Testis (tissue), 3 donors: ENCODE data around the gene ATP5F1D. TPM values are rescaled to one million over a fixed set of nuclear protein-coding genes. Genes with fewer than 3 reads are reported as not detected.

Source experiments
- DNase-seq: peaks from one replicate; pipeline ENCODE4 v3.0.0-alpha.2; 2019
- H3K27ac ChIP-seq, 2 donors: fragments of 200-600 bp; sonication (generic); one replicate each; pipeline ENCODE4 v1.5.1; 2019
- H3K27me3 ChIP-seq: fragments of 200-600 bp; sonication (generic); one replicate; pipeline ENCODE4 v1.5.1; 2019
- H3K36me3 ChIP-seq: fragments of 200-600 bp; sonication (generic); one replicate; pipeline ENCODE4 v1.5.1; 2017; ENCODE audit warnings: low read depth; ENCODE audit errors: missing control alignments
- H3K4me1 ChIP-seq: fragments of 200-600 bp; sonication (generic); one replicate; pipeline ENCODE4 v1.5.1; 2019
- H3K4me3 ChIP-seq, 2 donors: fragments of 200-600 bp; sonication (generic); one replicate each; pipeline ENCODE4 v1.5.1; 2017 to 2019
- H3K9me3 ChIP-seq: fragments of 200-600 bp; sonication (generic); one replicate; pipeline ENCODE4 v1.5.1; 2017
- CTCF ChIP-seq, 3 experiments: fragments of 450-650 bp in 2 of 3; fragments of 200-600 bp in 1 of 3; sonication (generic) in 1 of 3; IDR thresholded peaks; one replicate each; pipeline ENCODE4 v1.5.1; 2016 to 2019; ENCODE audit warnings: antibody characterized with exemption in 3 of 3, mild to moderate bottlenecking in 2 of 3, moderate library complexity in 1 of 3
- POLR2A ChIP-seq: fragments of 450-650 bp; IDR thresholded peaks from one replicate; pipeline ENCODE4 v1.6.1; 2017; ENCODE audit warnings: antibody characterized with exemption, mild to moderate bottlenecking, moderate library complexity
- WGBS, 2 donors: methylation state at CpG; one replicate each; pipeline ENCODE4 v1.1.5; 2018; 5-methylcytosine and 5-hydroxymethylcytosine counted together
- intact Hi-C: fragments of 100-400 bp; cut with DNase I; formaldehyde crosslinking; loops from one replicate; pipeline ENCODE4 v1.15.1; 2023; ENCODE audit warnings: low total_unique reads
- polyA plus RNA-seq: library from polyadenylated mRNA; stranded (reverse); fragments of 350-450 nt; fragmentation: Illumina TruSeq; extraction: RNeasy Lipid Tissue Mini Kit (QIAGEN cat#74804); gene quantifications from one replicate; pipeline ENCODE4 v1.2.3, GENCODE V29; 2014; ENCODE audit warnings: low read depth, low replicate concordance; ENCODE audit not compliant: insufficient read depth
- total RNA-seq, 2 donors: library from RNA; depleted of rRNA; stranded (reverse); fragments of >200 nt; gene quantifications; one replicate each; pipeline ENCODE4 v1.2.3, GENCODE V29; 2016

Gene ATP5F1D
- total and polyA plus RNA-seq, 3 donors from 2014 or later: 94.5 to 166 (median 104) TPM

GRCh38 chr19:1254081-1254527 is 12.6 kb downstream of the ATP5F1D start:
- no peak for TF ChIP-seq POLR2A
- no peak for TF ChIP-seq CTCF (IDR thresholded peaks at IDR 0.05)
- 77 to 84% methylated on average over 16 to 37 of the region's 37 CpGs for WGBS, 2 donors
- H3K4me1 ChIP-seq: peaks cover 56% of the 10 kb centered on the region
- peak overlapping the region; percentile 77 to 95 for H3K27ac ChIP-seq
- intact Hi-C loops: no loop called here
- no peaks in the 10 kb centered on the region for H3K9me3 ChIP-seq
- DNase-seq: peak; percentile 74
- H3K4me3 ChIP-seq: no peak overlapping the region
- no peaks in the 10 kb centered on the region for H3K36me3 ChIP-seq
- no peaks in the 10 kb centered on the region for H3K27me3 ChIP-seq

DNA sequence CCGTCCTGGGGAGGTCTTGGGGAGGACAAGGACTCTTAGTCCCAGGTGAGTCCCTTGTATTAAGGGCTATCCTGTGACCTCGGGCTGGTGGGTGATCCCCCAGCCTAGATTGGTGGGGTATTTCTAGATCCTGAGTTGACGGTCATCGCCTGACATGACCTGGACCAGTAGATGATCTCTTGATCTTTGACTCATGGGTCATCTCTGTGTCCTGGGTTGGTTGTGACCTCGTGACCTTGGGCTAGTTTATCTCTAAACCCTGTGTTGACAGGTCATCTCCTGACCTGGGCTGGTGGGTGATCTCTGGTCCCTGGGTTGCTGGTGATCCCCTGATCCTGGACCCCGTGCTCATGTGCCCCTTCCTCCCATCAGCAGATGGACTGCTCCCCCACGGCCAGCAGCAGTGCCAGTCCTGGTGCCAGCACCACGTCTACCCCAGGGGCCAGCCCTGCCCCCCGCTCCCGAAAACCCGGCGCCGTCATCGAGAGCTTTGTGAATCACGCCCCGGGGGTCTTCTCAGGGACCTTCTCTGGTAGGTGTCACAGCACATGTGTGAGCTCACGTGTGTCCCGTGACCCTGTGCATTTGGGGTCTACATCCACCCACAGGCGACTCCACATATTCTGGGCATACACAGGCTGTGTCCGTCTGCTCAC is 13.1 kb downstream of the ATP5F1D start:
- WGBS, 2 donors: 89 to 91% methylated on average over 14 to 20 of the region's 20 CpGs
- intact Hi-C loops: no loop called here
- no peaks in the 10 kb centered on the region for H3K36me3 ChIP-seq
- H3K4me1 ChIP-seq: peaks cover 62% of the 10 kb centered on the region
- H3K4me3 ChIP-seq: no peak overlapping the region
- H3K27ac ChIP-seq: peak overlapping the region; percentile 77 to 95
- H3K27me3 ChIP-seq: no peaks in the 10 kb centered on the region
- TF ChIP-seq CTCF (IDR thresholded peaks at IDR 0.05) (no peak), POLR2A (no peak)
- DNase-seq: no peak
- no peaks in the 10 kb centered on the region for H3K9me3 ChIP-seq

GRCh38 chr19:1255186-1256161 is 13.9 kb downstream of the ATP5F1D start:
- WGBS, 2 donors: 93 to 98% methylated on average over 22 to 50 of the region's 52 CpGs
- H3K4me1 ChIP-seq: peaks cover 70% of the 10 kb centered on the region
- H3K9me3 ChIP-seq: no peaks in the 10 kb centered on the region
- no peaks in the 10 kb centered on the region for H3K36me3 ChIP-seq
- TF ChIP-seq CTCF (IDR thresholded peaks at IDR 0.05) (no peak), POLR2A (no peak)
- no peak overlapping the region for H3K4me3 ChIP-seq
- peak overlapping the region; percentile 30 to 77 for H3K27ac ChIP-seq
- no peak for DNase-seq
- intact Hi-C loops: no loop called here
- no peaks in the 10 kb centered on the region for H3K27me3 ChIP-seq

- H3K27ac ChIP-seq: peak overlapping the region in 1 of 2 donors; percentile 36
- 84 to 88% methylated on average over 34 to 45 of the region's 46 CpGs for WGBS, 2 donors
- intact Hi-C loops: no loop called here
- H3K27me3 ChIP-seq: no peaks in the 10 kb centered on the region
- no peak overlapping the region for H3K4me3 ChIP-seq
- no peaks in the 10 kb centered on the region for H3K36me3 ChIP-seq
- DNase-seq: no peak
- TF ChIP-seq CTCF (IDR thresholded peaks at IDR 0.05): no peak
- no peak for TF ChIP-seq POLR2A
- peaks cover 72% of the 10 kb centered on the region for H3K4me1 ChIP-seq
- H3K9me3 ChIP-seq: no peaks in the 10 kb centered on the region
These were observed 15.3 kb downstream of the ATP5F1D start for GRCh38 chr19:1256646-1257474.
